Hematopoietic multipotent progenitor cell treated with erythropoietin and hydrocortisone succinate and interleukin-3 and kit ligand, for 15 days (in vitro differentiated cells): ENCODE results near the gene LRP1B.
"Not testable (repeated sequence)": the region's sequence is repeated elsewhere in the genome, so short reads cannot be mapped to it uniquely, and the experiment has no call there.

ENCODE experiments used
- DNase-seq: peaks from one replicate; pipeline ENCODE4 v3.0.0-alpha.2; 2015; ENCODE audit warnings: low spot score

The LRP1B gene

GRCh38 chr2:141878016-141878415 is 252.8 kb downstream of the LRP1B start:
- no peak for DNase-seq

- no peak for DNase-seq
Measured at GRCh38 chr2:141871913-141872634, 258.7 kb downstream of the LRP1B start.

GRCh38 chr2:141869572-141869971 is 261.2 kb downstream of the LRP1B start:
- DNase-seq = no peak

GRCh38 chr2:141863964-141864363 is 266.9 kb downstream of the LRP1B start:
- DNase-seq = no peak

- no peak for DNase-seq
Measured at GRCh38 chr2:141856215-141856919, 274.4 kb downstream of the LRP1B start.

GRCh38 chr2:141848191-141848590 is 282.6 kb downstream of the LRP1B start:
- no peak for DNase-seq

- no peak for DNase-seq
Measured at GRCh38 chr2:141844231-141844630, 286.6 kb downstream of the LRP1B start.

GRCh38 chr2:141835103-141835502 is 295.7 kb downstream of the LRP1B start:
- no peak for DNase-seq

GRCh38 chr2:141828761-141829160 is 302.1 kb downstream of the LRP1B start:
- DNase-seq = no peak

GRCh38 chr2:141824790-141825189 is 306.0 kb downstream of the LRP1B start:
- no peak for DNase-seq

- no peak for DNase-seq
Measured at GRCh38 chr2:141820893-141821292, 309.9 kb downstream of the LRP1B start.

GRCh38 chr2:141815320-141815719 is 315.5 kb downstream of the LRP1B start:
- not testable (repeated sequence) for DNase-seq

- no peak for DNase-seq
Measured at GRCh38 chr2:141814150-141814549, 316.7 kb downstream of the LRP1B start.

- DNase-seq = no peak
Measured at GRCh38 chr2:141810148-141810547, 320.7 kb downstream of the LRP1B start.

- DNase-seq = no peak
Measured at GRCh38 chr2:141806090-141806489, 324.7 kb downstream of the LRP1B start.

- no peak for DNase-seq
Measured at GRCh38 chr2:141805302-141805701, 325.5 kb downstream of the LRP1B start.

- no peak for DNase-seq
Measured at GRCh38 chr2:141796449-141796848, 334.4 kb downstream of the LRP1B start.

- no peak for DNase-seq
Measured at GRCh38 chr2:141791521-141791920, 339.3 kb downstream of the LRP1B start.

GRCh38 chr2:141782574-141782973 is 348.2 kb downstream of the LRP1B start:
- DNase-seq = no peak

- DNase-seq = no peak
Measured at GRCh38 chr2:141778315-141778835, 352.4 kb downstream of the LRP1B start.

- no peak for DNase-seq
Measured at GRCh38 chr2:141770530-141770929, 360.3 kb downstream of the LRP1B start.

- no peak for DNase-seq
Measured at GRCh38 chr2:141767691-141768090, 363.1 kb downstream of the LRP1B start.

- no peak for DNase-seq
Measured at GRCh38 chr2:141767051-141767450, 363.8 kb downstream of the LRP1B start.
